Spleen (tissue), 11 donors: Measurements from ENCODE around the gene MDGA2. TPM values are rescaled to one million over a fixed set of nuclear protein-coding genes. Genes with fewer than 3 reads are reported as not detected.
A peak's percentile ranks its signal among the peaks of the same experiment; 100 is the strongest.

Experiments
- DNase-seq: peaks from one replicate; pipeline ENCODE4 v3.0.0-alpha.2; 2020
- H3K27ac ChIP-seq, 8 donors: fragments of 200-600 bp; sonication (generic) in 7 of 8; 1 replicate in 4 of 8; 2 replicates in 4 of 8; pipeline versions ENCODE4 v1.5.0 to v1.8.0; 2016 to 2021; ENCODE audit warnings: inconsistent platforms in 4 of 8, mild to moderate bottlenecking in 4 of 8, moderate library complexity in 1 of 8
- H3K27me3 ChIP-seq, 7 donors: fragments of 200-600 bp; sonication (generic) in 6 of 7; replicated peaks in 1 of 7; 1 replicate in 4 of 7; 2 replicates in 3 of 7; pipeline versions ENCODE4 v1.5.0 to v1.8.0; 2016 to 2021; ENCODE audit warnings: inconsistent platforms in 3 of 7, mild to moderate bottlenecking in 1 of 7
- H3K36me3 ChIP-seq, 6 donors: fragments of 200-600 bp; sonication (generic) in 5 of 6; 1 replicate in 4 of 6; 2 replicates in 2 of 6; pipeline versions ENCODE4 v1.5.0 to v1.8.0; 2016 to 2021; ENCODE audit warnings: inconsistent platforms in 2 of 6
- H3K4me1 ChIP-seq, 6 donors: fragments of 200-600 bp; sonication (generic) in 5 of 6; 1 replicate in 3 of 6; 2 replicates in 3 of 6; pipeline versions ENCODE4 v1.5.0 to v1.8.0; 2016 to 2021; ENCODE audit warnings: inconsistent platforms in 3 of 6
- H3K4me3 ChIP-seq, 8 donors: fragments of 200-600 bp; sonication (generic) in 7 of 8; 1 replicate in 4 of 8; 2 replicates in 4 of 8; pipeline versions ENCODE4 v1.5.0 to v1.8.0; 2016 to 2021; ENCODE audit warnings: inconsistent platforms in 4 of 8, mild to moderate bottlenecking in 4 of 8, moderate library complexity in 2 of 8
- H3K9me3 ChIP-seq, 8 donors: fragments of 200-600 bp; sonication (generic) in 7 of 8; 1 replicate in 4 of 8; 2 replicates in 4 of 8; pipeline versions ENCODE4 v1.5.0 to v1.8.0; 2016 to 2021; ENCODE audit warnings: inconsistent platforms in 4 of 8
- POLR2A ChIP-seq, 3 donors: fragments of 450-650 bp; IDR thresholded peaks; one replicate each; pipeline ENCODE4 v1.5.1; 2017; ENCODE audit warnings: antibody characterized with exemption in 3 of 3, mild to moderate bottlenecking in 1 of 3
- POLR2AphosphoS5 ChIP-seq, 3 donors: sonication (generic); formaldehyde crosslinking; IDR thresholded peaks; one replicate each; pipeline ENCODE4 v1.5.1; 2017; ENCODE audit warnings: antibody characterized with exemption in 3 of 3
- WGBS, 5 donors: extraction: QIAGEN DNeasy Blood & Tissue Kit in 3 of 5; methylation state at CpG; one replicate each; pipeline versions ENCODE4 v1.1.5 to v1.1.7; 2013 to 2018; 5-methylcytosine and 5-hydroxymethylcytosine counted together
- intact Hi-C: fragments of 100-400 bp; cut with DNase I; formaldehyde crosslinking; loops from one replicate; pipeline ENCODE4 v1.15.0; 2023; ENCODE audit warnings: low total_unique reads
- polyA plus RNA-seq, 3 donors: library from polyadenylated mRNA; stranded (reverse); fragments of 200-250 nt; gene quantifications; one replicate each; pipeline ENCODE4 v1.2.1, GENCODE V29; 2013
- total RNA-seq, 7 donors: library from RNA; depleted of rRNA in 3 of 7; stranded (reverse); fragments of >200 nt in 3 of 7; fragmentation: NEBNext Ultra II Directional in 4 of 7; extraction: Animal tissue kit (Norgen Biotek cat#: 25700) in 4 of 7; gene quantifications; one replicate each; pipeline versions ENCODE4 v1.1.0 to v1.2.1, GENCODE V29; 2016 to 2021
- TF ChIP-seq, protein P1 (sequence below), 11 experiments: fragments of 200-600 bp in 7 of 11; fragments of 450-650 bp in 4 of 11; sonication (generic) in 4 of 11; IDR thresholded peaks in 8 of 11; conservative IDR thresholded peaks in 3 of 11; 1 replicate in 7 of 11; 2 replicates in 4 of 11; pipeline versions ENCODE4 v1.4.0 to v1.8.0; 2016 to 2021; ENCODE audit warnings: antibody characterized with exemption in 11 of 11, inconsistent platforms in 4 of 11, mild to moderate bottlenecking in 1 of 11
- donor health status: healthy with polysubstance abuse.
- donor health status: DM: no; HTN: no; CAD: no; lungs with moderate emphysema.
- donor health status: DM: no; HTN: no; CAD: no.
- donor health status: Bipolar disorder and iron deficiency.
- donor health status: healthy.
- donor health status: DM: no; HTN: no; CAD: no.
- donor health status: DM: yes; HTN: yes; CAD: no.

The MDGA2 gene
- total and polyA plus RNA-seq, 10 donors = 0.06 to 0.26 (median 0.07) TPM; not detected in 7

- peaks cover 0 to 8% (median 0%) of the 10 kb centered on the region in 8 donors for H3K9me3 ChIP-seq
- intact Hi-C loops = no loop called here
Measured at GRCh38 chr14:46861753-46862152, 813.7 kb downstream of the MDGA2 start.

GRCh38 chr14:46840944-46841720 is 834.3 kb downstream of the MDGA2 start:
- no peaks in the 10 kb centered on the region for H3K36me3 ChIP-seq
- H3K27ac ChIP-seq = no peak overlapping the region
- TF ChIP-seq POLR2AphosphoS5 (IDR thresholded peaks at IDR 0.05) (no peak), POLR2A (IDR thresholded peaks at IDR 0.05) (no peak)
- TF ChIP-seq, protein P1, sequence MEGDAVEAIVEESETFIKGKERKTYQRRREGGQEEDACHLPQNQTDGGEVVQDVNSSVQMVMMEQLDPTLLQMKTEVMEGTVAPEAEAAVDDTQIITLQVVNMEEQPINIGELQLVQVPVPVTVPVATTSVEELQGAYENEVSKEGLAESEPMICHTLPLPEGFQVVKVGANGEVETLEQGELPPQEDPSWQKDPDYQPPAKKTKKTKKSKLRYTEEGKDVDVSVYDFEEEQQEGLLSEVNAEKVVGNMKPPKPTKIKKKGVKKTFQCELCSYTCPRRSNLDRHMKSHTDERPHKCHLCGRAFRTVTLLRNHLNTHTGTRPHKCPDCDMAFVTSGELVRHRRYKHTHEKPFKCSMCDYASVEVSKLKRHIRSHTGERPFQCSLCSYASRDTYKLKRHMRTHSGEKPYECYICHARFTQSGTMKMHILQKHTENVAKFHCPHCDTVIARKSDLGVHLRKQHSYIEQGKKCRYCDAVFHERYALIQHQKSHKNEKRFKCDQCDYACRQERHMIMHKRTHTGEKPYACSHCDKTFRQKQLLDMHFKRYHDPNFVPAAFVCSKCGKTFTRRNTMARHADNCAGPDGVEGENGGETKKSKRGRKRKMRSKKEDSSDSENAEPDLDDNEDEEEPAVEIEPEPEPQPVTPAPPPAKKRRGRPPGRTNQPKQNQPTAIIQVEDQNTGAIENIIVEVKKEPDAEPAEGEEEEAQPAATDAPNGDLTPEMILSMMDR (IDR thresholded peaks at IDR 0.05 in 8 of 11, conservative IDR thresholded peaks at IDR 0.05 in 3 of 11) = no peak
- no peak for DNase-seq
- WGBS, 5 donors = 88 to 93% (median 92%) methylated on average over 11 of the region's 11 CpGs
- no peak overlapping the region for H3K4me3 ChIP-seq
- H3K9me3 ChIP-seq = peaks cover 0 to 9% (median 0%) of the 10 kb centered on the region in 8 donors
- no peaks in the 10 kb centered on the region for H3K4me1 ChIP-seq
- H3K27me3 ChIP-seq = no peaks in the 10 kb centered on the region
- intact Hi-C loops = no loop called here

More at GRCh38 chr14:46861753-46862152, 813.7 kb downstream of the MDGA2 start:
- TF ChIP-seq, protein P1 (IDR thresholded peaks at IDR 0.05 in 8 of 11, conservative IDR thresholded peaks at IDR 0.05 in 3 of 11) = no peak
- no peak for TF ChIP-seq POLR2AphosphoS5 (IDR thresholded peaks at IDR 0.05)
- TF ChIP-seq POLR2A (IDR thresholded peaks at IDR 0.05) = no peak
- H3K4me1 ChIP-seq = no peaks in the 10 kb centered on the region
- no peaks in the 10 kb centered on the region for H3K36me3 ChIP-seq
- H3K27ac ChIP-seq = no peak overlapping the region
- no peak for DNase-seq
- H3K27me3 ChIP-seq = no peaks in the 10 kb centered on the region
- no peak overlapping the region for H3K4me3 ChIP-seq

- no peaks in the 10 kb centered on the region for H3K27me3 ChIP-seq
- WGBS, 5 donors = 94 to 97% (median 95%) methylated on average over 21 to 42 of the region's 42 CpGs
- H3K4me3 ChIP-seq = no peak overlapping the region
- no peak overlapping the region for H3K27ac ChIP-seq
- H3K9me3 ChIP-seq = peaks cover 0 to 15% (median 5%) of the 10 kb centered on the region in 8 donors
- H3K4me1 ChIP-seq = no peaks in the 10 kb centered on the region
- H3K36me3 ChIP-seq = no peaks in the 10 kb centered on the region
- intact Hi-C loops = no loop called here
- peak; percentile 61 for DNase-seq
- TF ChIP-seq POLR2A (IDR thresholded peaks at IDR 0.05) (no peak), POLR2AphosphoS5 (IDR thresholded peaks at IDR 0.05) (no peak)
Measured at GRCh38 chr14:46820291-46820690, 855.1 kb downstream of the MDGA2 start.

- no peak for TF ChIP-seq POLR2AphosphoS5 (IDR thresholded peaks at IDR 0.05)
- TF ChIP-seq POLR2A (IDR thresholded peaks at IDR 0.05) = no peak
- TF ChIP-seq, protein P1 (IDR thresholded peaks at IDR 0.05 in 8 of 11, conservative IDR thresholded peaks at IDR 0.05 in 3 of 11) = no peak
- H3K36me3 ChIP-seq = no peaks in the 10 kb centered on the region
- H3K27ac ChIP-seq = no peak overlapping the region
- DNase-seq = peak; percentile 30
- H3K9me3 ChIP-seq = peaks cover 0 to 18% (median 5%) of the 10 kb centered on the region in 8 donors
- H3K4me1 ChIP-seq = no peaks in the 10 kb centered on the region
- H3K4me3 ChIP-seq = no peak overlapping the region
- 80 to 88% (median 86%) methylated on average over 9 of the region's 9 CpGs for WGBS, 5 donors
- intact Hi-C loops = no loop called here
- H3K27me3 ChIP-seq = no peaks in the 10 kb centered on the region
Measured at GRCh38 chr14:46819117-46819516, 856.3 kb downstream of the MDGA2 start.
